IPS-18a (cell line): ENCODE results near the gene NR2C1.

ENCODE experiments used
- H3K27ac ChIP-seq: one replicate; pipeline ENCODE4 v1.5.1; 2013; ENCODE audit warnings: low read length
- H3K27me3 ChIP-seq: one replicate; pipeline ENCODE4 v1.6.1; 2013; ENCODE audit warnings: mild to moderate bottlenecking, low read length; ENCODE audit not compliant: control insufficient read depth, insufficient read depth
- H3K36me3 ChIP-seq: one replicate; pipeline ENCODE4 v1.6.1; 2013; ENCODE audit warnings: low read depth, low read length; ENCODE audit not compliant: control insufficient read depth
- H3K4me1 ChIP-seq: one replicate; pipeline ENCODE4 v1.6.1; 2013; ENCODE audit warnings: low read depth, low read length; ENCODE audit not compliant: control insufficient read depth
- H3K4me3 ChIP-seq: one replicate; pipeline ENCODE4 v1.5.1; 2013; ENCODE audit warnings: low read length
- H3K9ac ChIP-seq: one replicate; pipeline ENCODE4 v1.6.1; 2013; ENCODE audit warnings: mild to moderate bottlenecking, low read length, moderate library complexity
- H3K9me3 ChIP-seq: one replicate; pipeline ENCODE4 v1.6.1; 2013; ENCODE audit warnings: low read depth, low read length; ENCODE audit not compliant: control insufficient read depth

Gene NR2C1

DNA sequence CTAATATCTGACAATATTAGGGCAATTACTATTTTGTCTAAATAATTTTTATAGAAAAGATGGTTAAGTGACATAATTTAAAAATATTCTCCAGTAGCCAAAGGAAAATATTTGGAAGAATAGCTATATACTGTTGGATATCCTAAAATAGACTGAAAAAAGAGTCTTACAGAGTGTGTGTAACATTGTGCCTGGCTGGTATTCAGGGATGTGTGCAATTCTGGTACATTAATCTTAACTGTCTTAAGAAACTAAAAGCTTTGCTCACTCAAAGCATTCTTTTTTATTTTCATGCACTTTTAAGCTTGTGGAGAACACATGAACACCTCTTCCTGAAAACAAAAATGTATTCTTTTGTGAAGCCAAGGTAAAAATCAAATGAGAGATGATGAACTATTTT lies 10.1 kb upstream of the NR2C1 start:
- Histone ChIP-seq H3K27ac (peak overlapping the region; percentile 36), H3K9ac (no peak overlapping the region), H3K4me3 (no peak overlapping the region), H3K36me3 (peaks cover 22% of the 10 kb centered on the region), H3K9me3 (no peaks in the 10 kb centered on the region), H3K4me1 (peaks cover 6% of the 10 kb centered on the region), H3K27me3 (no peaks in the 10 kb centered on the region)

DNA sequence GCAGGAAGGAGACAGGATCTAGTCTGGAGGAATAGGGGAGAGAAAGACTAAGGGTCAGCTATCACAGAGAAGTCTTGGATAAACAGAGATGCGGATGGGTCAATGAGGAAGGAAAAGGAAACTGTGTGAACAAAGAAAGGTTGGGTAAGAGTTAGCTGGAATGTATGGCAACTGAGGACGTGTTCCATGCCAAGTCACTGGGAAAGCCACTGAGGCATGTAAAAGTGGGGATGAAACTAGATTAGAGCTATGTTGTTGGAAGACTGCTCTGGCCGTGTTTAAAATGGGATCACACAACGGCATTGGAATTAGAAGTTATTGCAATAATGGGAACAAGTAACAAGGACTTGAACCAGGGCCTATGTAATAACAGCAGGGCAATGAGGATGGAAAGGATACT lies 3.9 kb upstream of the NR2C1 start:
- no peaks in the 10 kb centered on the region for H3K36me3 ChIP-seq
- H3K9me3 ChIP-seq = no peaks in the 10 kb centered on the region
- no peaks in the 10 kb centered on the region for H3K27me3 ChIP-seq
- no peak overlapping the region for H3K9ac ChIP-seq
- H3K4me3 ChIP-seq = no peak overlapping the region
- H3K27ac ChIP-seq = no peak overlapping the region
- no peaks in the 10 kb centered on the region for H3K4me1 ChIP-seq

DNA sequence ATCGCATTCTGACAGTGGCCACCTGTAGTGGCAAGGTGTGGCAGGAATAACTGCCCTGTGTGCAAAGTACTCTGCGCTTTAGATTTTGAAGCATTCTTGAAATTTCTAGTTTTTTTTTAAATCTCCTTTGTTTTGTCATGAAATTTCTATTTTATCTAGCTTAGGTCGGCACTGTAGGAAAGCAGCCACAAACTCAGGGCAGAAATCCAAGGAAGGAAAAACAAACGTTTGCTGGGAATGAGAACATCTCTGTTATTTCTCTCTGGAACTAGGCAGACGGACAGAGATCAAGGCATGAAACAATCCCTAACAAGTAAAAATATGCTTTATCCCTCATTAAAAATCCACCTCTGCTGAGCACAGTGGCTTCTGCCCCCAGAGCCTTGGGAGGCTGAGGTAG lies 1.3 kb upstream of the NR2C1 start:
- no peak overlapping the region for H3K9ac ChIP-seq

DNA sequence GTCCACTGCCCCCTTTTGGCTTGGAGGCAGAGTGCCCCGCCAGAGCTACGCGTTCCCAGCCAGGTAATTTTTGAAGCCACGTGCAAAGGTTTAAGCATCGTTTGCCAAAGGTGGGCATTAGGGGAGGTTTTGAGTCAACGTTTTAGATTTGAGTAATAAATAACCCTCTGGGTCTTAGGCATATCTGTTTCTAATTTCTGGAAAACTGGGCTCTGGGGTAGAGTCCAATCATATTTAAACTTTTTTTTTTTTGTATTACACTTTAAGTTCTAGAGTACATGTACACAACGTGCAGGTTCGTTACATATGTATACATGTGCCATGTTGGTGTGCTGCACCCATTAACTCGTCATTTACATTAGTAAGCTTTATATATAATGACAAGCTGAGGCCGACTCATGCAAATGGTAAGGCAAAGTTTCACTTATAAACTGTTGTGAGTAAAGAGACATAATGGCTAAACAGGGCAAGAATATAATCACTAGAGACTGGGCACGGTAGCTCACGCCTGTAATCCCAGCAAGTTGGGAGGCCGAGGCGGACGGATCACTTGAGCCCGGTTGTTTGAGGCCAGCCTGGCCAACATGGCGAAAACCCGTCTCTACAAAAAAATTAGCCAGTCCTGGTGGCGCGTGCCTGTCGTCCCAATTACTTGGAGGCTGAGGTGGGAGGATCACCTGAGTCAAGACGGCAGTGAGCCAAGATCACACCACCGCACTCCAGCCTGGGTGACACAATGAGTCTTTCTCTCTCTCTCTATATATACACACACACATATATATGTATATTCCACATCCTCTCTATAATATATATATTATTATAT lies 491 bp upstream of the NR2C1 start:
- Histone ChIP-seq H3K27me3 (no peaks in the 10 kb centered on the region), H3K4me3 (peak overlapping the region; percentile 99), H3K9me3 (no peaks in the 10 kb centered on the region), H3K9ac (no peak overlapping the region), H3K4me1 (no peaks in the 10 kb centered on the region), H3K36me3 (peaks cover 7% of the 10 kb centered on the region), H3K27ac (no peak overlapping the region)

More for the DNA sequence above, 1.3 kb upstream of the NR2C1 start:
- H3K27me3 ChIP-seq = no peaks in the 10 kb centered on the region
- H3K4me1 ChIP-seq = no peaks in the 10 kb centered on the region
- no peaks in the 10 kb centered on the region for H3K9me3 ChIP-seq
- H3K27ac ChIP-seq = no peak overlapping the region
- H3K36me3 ChIP-seq = no peaks in the 10 kb centered on the region
- no peak overlapping the region for H3K4me3 ChIP-seq

DNA sequence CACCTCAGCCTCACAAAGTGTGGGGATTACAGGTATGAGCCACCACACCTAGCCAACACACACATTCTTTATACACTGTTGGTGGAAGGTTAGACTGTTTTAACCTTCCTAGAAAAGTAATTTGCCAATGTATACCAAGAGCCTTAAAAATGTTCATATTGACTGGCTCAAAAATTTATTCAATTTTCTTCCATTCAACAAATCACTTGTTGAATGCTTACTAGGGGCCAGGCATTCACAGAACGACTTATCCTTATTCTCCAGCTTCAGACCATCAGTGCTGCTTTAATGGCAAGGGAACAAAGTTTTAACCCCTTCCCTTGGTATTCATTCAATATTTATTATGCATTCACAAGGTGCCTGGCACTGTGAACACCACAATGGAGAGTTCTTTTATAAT lies 3.0 kb downstream of the NR2C1 start:
- H3K36me3 ChIP-seq = peaks cover 21% of the 10 kb centered on the region
- no peak overlapping the region for H3K27ac ChIP-seq

DNA sequence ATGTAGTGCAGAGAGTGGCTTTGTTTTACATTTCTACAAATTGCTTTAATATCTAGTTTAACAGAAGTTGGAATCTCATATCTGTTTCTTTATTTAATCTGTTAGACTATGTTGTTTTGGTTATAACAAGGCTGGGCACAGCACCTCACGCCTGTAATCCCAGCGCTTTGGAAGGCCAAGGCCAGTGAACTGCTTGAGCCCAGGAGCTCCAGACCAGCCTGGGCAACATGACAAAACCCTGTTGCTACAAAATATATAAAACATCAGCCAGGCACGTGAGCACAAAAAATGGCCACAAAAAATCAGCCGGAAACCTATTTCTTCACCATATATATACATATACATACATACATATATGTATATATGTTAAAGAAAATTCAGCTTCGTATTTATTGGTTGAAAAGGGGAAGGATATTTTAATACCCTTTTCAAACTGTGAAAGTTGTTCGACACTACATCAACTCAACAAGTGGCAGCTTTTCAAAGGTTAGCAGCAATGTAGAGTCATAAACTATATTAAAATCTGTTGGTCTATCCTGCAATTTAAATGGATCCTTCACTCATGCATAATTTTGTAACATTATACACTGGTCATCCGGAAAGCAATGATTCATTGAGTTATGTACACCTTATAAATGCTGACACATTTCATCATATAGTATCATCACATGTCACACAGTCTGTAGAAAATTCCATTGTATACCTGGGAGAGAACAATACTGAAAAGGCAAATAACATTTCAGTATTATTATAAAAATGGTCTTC lies 7.1 kb downstream of the NR2C1 start:
- Histone ChIP-seq H3K4me3 (no peak overlapping the region), H3K4me1 (no peaks in the 10 kb centered on the region), H3K9ac (no peak overlapping the region), H3K36me3 (peaks cover 48% of the 10 kb centered on the region), H3K9me3 (no peaks in the 10 kb centered on the region), H3K27ac (no peak overlapping the region), H3K27me3 (no peaks in the 10 kb centered on the region)

More for the DNA sequence above, 3.0 kb downstream of the NR2C1 start:
- H3K4me1 ChIP-seq = no peaks in the 10 kb centered on the region
- no peak overlapping the region for H3K9ac ChIP-seq
- no peaks in the 10 kb centered on the region for H3K9me3 ChIP-seq
- H3K27me3 ChIP-seq = no peaks in the 10 kb centered on the region
- no peak overlapping the region for H3K4me3 ChIP-seq

DNA sequence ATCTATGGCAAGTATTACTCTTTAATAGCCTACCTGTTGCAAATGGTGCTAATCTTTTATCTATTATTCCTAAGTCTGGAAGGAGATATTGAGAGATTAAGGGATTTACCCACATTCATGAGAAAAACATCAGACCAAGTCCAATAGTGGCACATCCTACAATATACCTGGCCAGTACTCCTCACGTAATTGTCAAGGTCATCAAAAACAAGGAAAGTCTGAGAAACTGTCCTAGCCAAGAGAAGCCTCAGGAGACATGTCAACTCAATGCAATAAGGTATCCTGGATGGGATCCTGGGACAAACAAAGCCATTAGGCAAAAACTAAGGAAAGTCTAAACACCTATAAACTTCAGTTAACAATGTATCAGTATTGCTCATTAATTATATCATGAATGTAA lies 12.5 kb downstream of the NR2C1 start:
- H3K27me3 ChIP-seq = no peaks in the 10 kb centered on the region
- H3K4me3 ChIP-seq = no peak overlapping the region
- H3K9ac ChIP-seq = no peak overlapping the region
- H3K27ac ChIP-seq = no peak overlapping the region
- no peaks in the 10 kb centered on the region for H3K4me1 ChIP-seq
- H3K9me3 ChIP-seq = no peaks in the 10 kb centered on the region
- H3K36me3 ChIP-seq = peaks cover 70% of the 10 kb centered on the region

DNA sequence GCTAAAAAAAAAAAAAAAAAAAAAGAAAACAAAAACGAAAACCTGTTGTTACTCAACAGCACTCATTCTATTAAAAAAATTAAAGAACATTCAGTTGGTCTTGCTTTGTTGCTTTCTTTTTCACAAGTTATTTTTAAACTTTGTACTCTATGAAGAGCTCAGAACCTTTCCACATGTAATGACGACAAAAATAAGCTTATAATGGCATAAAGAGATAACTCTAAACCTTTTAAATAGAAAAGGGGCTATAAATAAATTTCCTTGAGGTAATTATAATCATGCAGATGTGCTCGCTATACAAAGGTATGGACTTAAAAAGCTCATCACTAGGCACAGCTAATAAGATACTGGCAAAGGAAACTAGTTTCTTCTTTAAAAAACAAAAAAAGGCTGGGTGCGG lies 13.4 kb downstream of the NR2C1 start:
- Histone ChIP-seq H3K4me3 (no peak overlapping the region), H3K27ac (no peak overlapping the region), H3K9me3 (no peaks in the 10 kb centered on the region), H3K9ac (no peak overlapping the region), H3K4me1 (no peaks in the 10 kb centered on the region), H3K36me3 (peaks cover 75% of the 10 kb centered on the region), H3K27me3 (no peaks in the 10 kb centered on the region)

DNA sequence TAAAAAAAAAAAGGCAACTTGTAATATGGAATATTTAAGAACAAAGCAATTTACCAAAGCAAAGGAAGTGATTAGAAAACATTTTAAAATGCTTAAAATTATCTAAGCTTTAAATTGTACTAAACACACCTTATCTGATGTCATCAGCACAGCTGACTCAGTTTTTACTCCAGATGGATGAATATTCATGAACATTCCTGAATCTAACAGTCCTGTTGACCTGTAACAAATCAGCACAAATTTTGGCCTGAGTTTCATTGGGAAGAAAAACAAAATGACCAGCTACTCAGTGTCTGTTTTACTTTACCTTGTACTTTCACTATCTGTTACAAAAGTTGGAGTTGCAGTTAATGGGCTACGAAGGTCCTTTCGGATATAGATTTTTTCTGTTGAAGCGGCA lies 16.0 kb downstream of the NR2C1 start:
- H3K36me3 ChIP-seq = peaks cover 71% of the 10 kb centered on the region
- no peaks in the 10 kb centered on the region for H3K9me3 ChIP-seq
- H3K27me3 ChIP-seq = no peaks in the 10 kb centered on the region
- no peaks in the 10 kb centered on the region for H3K4me1 ChIP-seq
- no peak overlapping the region for H3K27ac ChIP-seq
- H3K9ac ChIP-seq = no peak overlapping the region
- H3K4me3 ChIP-seq = no peak overlapping the region

DNA sequence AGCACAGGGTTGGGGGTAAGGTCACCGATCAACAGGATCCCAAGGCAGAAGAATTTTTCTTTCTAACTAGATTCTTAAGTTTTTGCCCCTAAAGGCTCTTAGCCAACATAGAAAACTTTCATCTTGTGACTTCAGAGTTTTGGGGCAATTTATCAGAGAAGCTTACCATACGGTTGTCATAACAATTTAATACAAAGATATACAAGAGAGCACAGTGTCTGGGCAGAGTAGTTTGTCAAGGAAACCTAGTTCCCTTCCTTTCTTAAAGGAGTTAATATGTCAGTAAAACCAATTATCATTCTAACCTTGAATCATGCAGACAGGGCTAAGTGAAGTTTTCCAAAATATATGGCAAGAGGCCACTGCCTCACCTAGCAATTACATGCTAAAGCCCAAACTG lies 18.4 kb downstream of the NR2C1 start:
- no peaks in the 10 kb centered on the region for H3K4me1 ChIP-seq
- H3K4me3 ChIP-seq = no peak overlapping the region
- H3K27me3 ChIP-seq = no peaks in the 10 kb centered on the region
- H3K9me3 ChIP-seq = no peaks in the 10 kb centered on the region
- peaks cover 67% of the 10 kb centered on the region for H3K36me3 ChIP-seq
- no peak overlapping the region for H3K9ac ChIP-seq
- H3K27ac ChIP-seq = no peak overlapping the region

DNA sequence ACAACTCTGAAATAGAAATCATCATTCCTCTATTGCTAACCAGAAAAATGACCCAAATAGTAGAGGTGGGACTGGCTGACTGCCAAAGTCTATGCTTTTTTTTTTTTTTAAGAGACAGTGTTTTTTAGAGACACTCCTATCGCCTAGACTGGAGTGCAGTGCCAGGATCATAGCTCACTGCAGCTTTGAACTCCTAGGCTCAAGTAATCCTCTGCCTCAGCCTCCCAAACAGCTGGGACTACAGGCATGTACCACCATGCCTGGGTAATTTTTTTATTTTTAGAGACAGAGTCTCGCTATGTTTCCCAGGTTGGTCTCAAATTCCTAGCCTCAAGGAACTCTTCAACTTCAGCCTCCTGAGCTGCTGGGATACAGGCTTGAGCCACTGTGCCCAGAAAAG lies 19.2 kb downstream of the NR2C1 start:
- Histone ChIP-seq H3K36me3 (peaks cover 59% of the 10 kb centered on the region), H3K9ac (no peak overlapping the region), H3K27ac (no peak overlapping the region), H3K27me3 (no peaks in the 10 kb centered on the region), H3K9me3 (no peaks in the 10 kb centered on the region), H3K4me1 (no peaks in the 10 kb centered on the region), H3K4me3 (no peak overlapping the region)

DNA sequence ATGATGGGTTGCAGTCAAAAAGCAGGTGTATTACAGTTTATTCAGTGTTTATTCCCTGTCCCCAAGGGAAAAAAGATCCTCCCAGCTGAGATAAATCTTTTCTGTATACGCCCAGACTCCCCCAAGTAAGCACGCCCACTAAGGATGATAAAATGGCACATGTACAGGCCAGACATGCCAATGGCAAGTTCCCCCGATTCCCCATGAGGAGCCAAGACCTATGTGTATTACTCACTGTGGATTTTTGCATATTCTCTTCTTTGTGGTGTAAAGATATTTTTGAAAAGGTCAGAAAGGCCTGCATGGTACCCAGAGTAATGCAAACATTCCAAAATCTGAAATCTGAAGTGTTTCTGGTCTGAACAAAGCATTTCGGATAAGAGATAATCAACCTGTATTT lies 22.2 kb downstream of the NR2C1 start:
- no peak overlapping the region for H3K9ac ChIP-seq
- no peak overlapping the region for H3K4me3 ChIP-seq
- peaks cover 66% of the 10 kb centered on the region for H3K36me3 ChIP-seq
- H3K27me3 ChIP-seq = no peaks in the 10 kb centered on the region
- no peak overlapping the region for H3K27ac ChIP-seq
- H3K4me1 ChIP-seq = no peaks in the 10 kb centered on the region
- H3K9me3 ChIP-seq = no peaks in the 10 kb centered on the region
